Prostate gland (tissue), 2 donors: ENCODE results near the gene ARHGAP6. TPM values are rescaled to one million over a fixed set of nuclear protein-coding genes. Genes with fewer than 3 reads are reported as not detected.

Experiments
- DNase-seq: peaks from one replicate; pipeline ENCODE4 v3.0.0-alpha.2; 2019; ENCODE audit warnings: low spot score
- H3K27ac ChIP-seq, 2 donors: fragments of 200-600 bp; sonication (generic); 2 replicates each; pipeline ENCODE4 v1.5.1; 2017 to 2019
- H3K27me3 ChIP-seq: fragments of 200-600 bp; sonication (generic); replicated peaks from 2 replicates; pipeline ENCODE4 v1.5.1; 2019; ENCODE audit not compliant: insufficient read depth
- H3K36me3 ChIP-seq, 2 donors: fragments of 200-600 bp; sonication (generic); 1 replicate in 1 of 2; 2 replicates in 1 of 2; pipeline versions ENCODE4 v1.5.1 to v1.8.1; 2017 to 2019
- H3K4me1 ChIP-seq: fragments of 200-600 bp; sonication (generic); replicated peaks from 2 replicates; pipeline ENCODE4 v1.5.1; 2019
- H3K4me3 ChIP-seq, 2 donors: fragments of 200-600 bp; sonication (generic); 2 replicates each; pipeline ENCODE4 v1.5.1; 2017 to 2019
- H3K9me3 ChIP-seq: fragments of 200-600 bp; sonication (generic); 2 replicates; pipeline ENCODE4 v1.5.1; 2017
- POLR2A ChIP-seq: fragments of 450-650 bp; IDR thresholded peaks from one replicate; pipeline ENCODE4 v1.6.1; 2016; ENCODE audit warnings: antibody characterized with exemption, mild to moderate bottlenecking
- POLR2AphosphoS5 ChIP-seq: sonication (generic); formaldehyde crosslinking; IDR thresholded peaks from one replicate; pipeline ENCODE4 v1.6.1; 2017; ENCODE audit warnings: antibody characterized with exemption
- WGBS: methylation state at CpG from one replicate; pipeline ENCODE4 v1.1.5; 2018; 5-methylcytosine and 5-hydroxymethylcytosine counted together
- intact Hi-C: fragments of 100-400 bp; cut with DNase I; formaldehyde crosslinking; loops from one replicate; pipeline ENCODE4 v1.14.2; 2022
- total RNA-seq, 2 donors: library from RNA; depleted of rRNA; stranded (reverse); fragments of >200 nt; gene quantifications; one replicate each; pipeline ENCODE4 v1.1.0, GENCODE V29; 2016
- TF ChIP-seq, protein P1 (sequence below), 4 experiments: fragments of 200-600 bp in 2 of 4; fragments of 450-650 bp in 2 of 4; sonication (generic) in 2 of 4; IDR thresholded peaks; 1 replicate in 3 of 4; 2 replicates in 1 of 4; pipeline ENCODE4 v1.5.1; 2016 to 2019; ENCODE audit warnings: antibody characterized with exemption in 4 of 4, mild to moderate bottlenecking in 2 of 4, moderate library complexity in 2 of 4

Gene ARHGAP6
- total RNA-seq, 2 donors from 2014 or later = 72.6 to 73.7 TPM

DNA sequence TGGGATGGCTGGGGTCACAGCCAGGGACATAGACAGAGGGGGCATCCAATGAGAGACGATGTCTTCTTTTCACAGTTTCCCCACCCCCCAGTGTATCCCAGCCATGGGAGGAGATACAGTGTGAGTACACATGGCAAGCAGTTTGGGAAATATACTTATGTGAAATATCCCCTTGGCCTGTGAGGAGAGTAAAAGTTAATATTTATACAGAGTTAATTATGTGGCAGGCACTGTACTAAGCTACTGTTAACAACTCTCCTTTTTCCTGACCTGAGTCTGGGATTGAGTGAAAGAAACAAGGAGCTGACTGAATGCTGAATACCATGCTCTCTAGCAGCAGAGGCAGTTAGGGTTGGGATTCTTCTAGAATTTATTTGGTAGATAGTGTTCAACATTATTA, 519.3 kb downstream of the ARHGAP6 start:
- DNase-seq = no peak
- TF ChIP-seq, protein P1, sequence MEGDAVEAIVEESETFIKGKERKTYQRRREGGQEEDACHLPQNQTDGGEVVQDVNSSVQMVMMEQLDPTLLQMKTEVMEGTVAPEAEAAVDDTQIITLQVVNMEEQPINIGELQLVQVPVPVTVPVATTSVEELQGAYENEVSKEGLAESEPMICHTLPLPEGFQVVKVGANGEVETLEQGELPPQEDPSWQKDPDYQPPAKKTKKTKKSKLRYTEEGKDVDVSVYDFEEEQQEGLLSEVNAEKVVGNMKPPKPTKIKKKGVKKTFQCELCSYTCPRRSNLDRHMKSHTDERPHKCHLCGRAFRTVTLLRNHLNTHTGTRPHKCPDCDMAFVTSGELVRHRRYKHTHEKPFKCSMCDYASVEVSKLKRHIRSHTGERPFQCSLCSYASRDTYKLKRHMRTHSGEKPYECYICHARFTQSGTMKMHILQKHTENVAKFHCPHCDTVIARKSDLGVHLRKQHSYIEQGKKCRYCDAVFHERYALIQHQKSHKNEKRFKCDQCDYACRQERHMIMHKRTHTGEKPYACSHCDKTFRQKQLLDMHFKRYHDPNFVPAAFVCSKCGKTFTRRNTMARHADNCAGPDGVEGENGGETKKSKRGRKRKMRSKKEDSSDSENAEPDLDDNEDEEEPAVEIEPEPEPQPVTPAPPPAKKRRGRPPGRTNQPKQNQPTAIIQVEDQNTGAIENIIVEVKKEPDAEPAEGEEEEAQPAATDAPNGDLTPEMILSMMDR (IDR thresholded peaks at IDR 0.05) = no peak
- TF ChIP-seq POLR2A (no peak), POLR2AphosphoS5 (no peak)
- H3K9me3 ChIP-seq = no peaks in the 10 kb centered on the region
- WGBS = 90% methylated on average over 1 of the region's 1 CpG
- intact Hi-C loops = loop anchor here (10.0 kb wide), 1 partner anchor 228 kb away; no protein-coding TSS in a partner anchor
- no peaks in the 10 kb centered on the region for H3K36me3 ChIP-seq
- H3K4me1 ChIP-seq = no peaks in the 10 kb centered on the region
- H3K27ac ChIP-seq = no peak overlapping the region
- H3K27me3 ChIP-seq = no peaks in the 10 kb centered on the region
- no peak overlapping the region for H3K4me3 ChIP-seq

DNA sequence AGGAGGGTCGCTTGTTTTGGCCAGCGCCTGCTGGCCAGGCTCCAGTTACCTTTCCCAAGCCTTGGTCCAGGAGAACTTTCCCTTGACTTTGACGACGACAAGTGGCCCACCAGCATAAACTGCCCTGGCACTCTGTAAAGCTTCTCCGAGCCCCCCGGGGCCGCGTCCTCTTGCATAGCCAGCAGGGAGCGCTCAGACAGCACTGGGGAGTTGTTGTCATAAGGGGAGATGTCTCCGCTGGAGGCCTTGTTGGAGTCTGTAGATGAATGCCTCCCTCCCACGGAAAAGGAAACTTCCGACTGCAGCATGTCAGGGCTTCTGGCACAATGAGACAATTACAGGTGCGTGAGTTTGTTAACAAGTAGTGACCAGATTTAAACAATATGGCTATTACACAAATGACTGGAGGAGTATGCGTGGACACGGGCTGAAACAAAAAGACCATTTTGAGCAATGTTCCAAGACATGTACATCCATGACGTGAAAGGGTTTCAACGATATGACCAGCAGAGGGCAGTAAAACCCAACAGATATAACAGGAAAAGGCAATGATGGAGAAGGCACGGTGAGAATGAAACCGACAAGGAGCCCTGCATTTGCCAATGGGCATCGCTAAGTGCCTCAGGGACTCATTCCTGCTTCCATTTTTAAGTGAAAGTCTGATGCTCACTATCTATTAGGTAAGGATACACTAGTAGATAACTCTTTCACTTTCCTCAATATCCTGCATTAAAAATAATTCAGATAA, 521.6 kb downstream of the ARHGAP6 start:
- H3K4me1 ChIP-seq = no peaks in the 10 kb centered on the region
- intact Hi-C loops = loop anchor here (2.0 to 10.0 kb wide), 3 partner anchors 231 to 618 kb away; no protein-coding TSS in a partner anchor
- no peaks in the 10 kb centered on the region for H3K27me3 ChIP-seq
- TF ChIP-seq POLR2AphosphoS5 (peak; percentile 57), POLR2A (no peak)
- TF ChIP-seq, protein P1 (IDR thresholded peaks at IDR 0.05) = peak in 3 of 4 experiments; percentile 57 to 69 (median 63)
- no peak overlapping the region for H3K4me3 ChIP-seq
- H3K9me3 ChIP-seq = no peaks in the 10 kb centered on the region
- no peaks in the 10 kb centered on the region for H3K36me3 ChIP-seq
- no peak overlapping the region for H3K27ac ChIP-seq
- peak; percentile 68 for DNase-seq
- 27% methylated on average over 14 of the region's 20 CpGs for WGBS

DNA sequence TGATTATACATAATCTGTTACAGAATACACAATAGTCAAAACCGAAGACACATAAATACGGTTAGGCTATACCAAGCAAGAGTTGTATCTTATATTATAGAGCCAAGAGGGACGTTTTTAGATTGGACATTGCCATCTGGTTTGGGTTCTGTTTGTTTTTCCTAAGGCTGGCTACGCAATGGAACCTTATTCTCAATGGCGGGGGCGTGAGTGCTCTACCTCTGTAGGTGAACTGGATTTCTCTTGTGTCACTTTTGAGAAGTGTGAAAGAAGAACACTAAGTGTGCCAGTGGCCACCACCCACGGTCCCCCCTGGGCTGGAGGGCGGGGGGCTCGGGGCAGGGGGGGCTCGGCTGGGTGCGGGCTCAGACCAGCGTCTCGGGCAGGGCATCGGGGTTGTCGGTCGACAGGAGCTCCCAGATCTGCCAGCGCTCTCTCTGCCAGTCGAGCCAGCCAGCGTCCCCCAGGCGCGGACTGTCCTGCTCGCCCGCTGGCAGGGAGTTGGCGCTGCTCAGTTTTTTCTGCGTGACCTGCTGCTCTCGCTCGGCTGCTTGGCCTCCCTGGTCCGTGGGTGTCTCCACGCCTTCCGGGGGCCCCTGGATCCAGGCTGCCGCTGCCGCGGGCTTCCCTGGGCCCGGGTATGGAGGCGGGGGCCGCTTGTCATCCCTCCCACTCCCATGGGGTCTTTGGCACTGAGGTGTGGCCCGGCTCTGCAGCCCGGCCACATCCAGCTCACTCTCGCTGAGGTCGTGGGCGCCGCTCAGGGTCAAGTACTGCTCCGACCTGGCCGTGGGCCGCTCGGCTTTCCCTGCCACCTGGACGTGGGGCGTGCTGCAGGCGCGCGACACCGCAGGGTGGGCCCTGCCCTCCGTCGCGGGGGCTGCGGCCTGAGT, 527.0 kb downstream of the ARHGAP6 start:
- Histone ChIP-seq H3K4me3 (no peak overlapping the region), H3K36me3 (no peaks in the 10 kb centered on the region), H3K9me3 (no peaks in the 10 kb centered on the region), H3K27me3 (no peaks in the 10 kb centered on the region), H3K4me1 (no peaks in the 10 kb centered on the region), H3K27ac (no peak overlapping the region)
- WGBS = 89% methylated on average over 18 of the region's 56 CpGs
- DNase-seq = no peak
- TF ChIP-seq, protein P1 (IDR thresholded peaks at IDR 0.05) = no peak
- TF ChIP-seq POLR2AphosphoS5 (no peak), POLR2A (no peak)
- intact Hi-C loops = no loop called here

DNA sequence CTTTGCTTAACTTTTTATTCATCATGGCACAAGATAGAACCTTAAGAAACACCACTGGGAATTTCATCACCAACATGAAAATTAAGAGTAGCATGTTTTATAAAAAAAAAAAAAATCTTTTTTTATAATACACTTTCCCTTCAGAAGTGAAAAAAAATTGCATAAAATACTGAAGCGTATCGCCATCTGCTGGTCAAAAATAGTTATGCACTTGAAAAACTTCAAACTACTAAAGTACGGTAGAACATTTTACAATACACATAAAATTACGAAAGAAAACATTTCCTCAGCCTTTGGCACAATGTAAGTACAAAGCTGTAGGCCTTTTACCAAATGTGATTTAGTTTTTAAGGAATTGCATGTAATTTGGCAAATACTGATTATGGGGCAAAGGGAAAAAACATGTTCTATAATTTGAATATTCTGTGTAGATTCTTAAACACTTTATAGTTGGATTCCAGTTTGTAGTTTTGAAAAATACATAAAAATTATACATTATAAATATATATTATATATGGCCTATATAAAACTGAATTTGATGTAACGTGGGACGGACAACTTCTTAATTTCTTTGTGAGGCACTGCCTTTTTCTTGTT, 528.1 kb downstream of the ARHGAP6 start:
- intact Hi-C loops = loop anchor here (2.0 kb wide), 1 partner anchor 949 kb away; no protein-coding TSS in a partner anchor
- 28% methylated on average over 6 of the region's 6 CpGs for WGBS
- DNase-seq = peak; percentile 11
- no peaks in the 10 kb centered on the region for H3K36me3 ChIP-seq
- TF ChIP-seq, protein P1 (IDR thresholded peaks at IDR 0.05) = peak; percentile 37 to 71 (median 62)
- no peak for TF ChIP-seq POLR2A
- H3K4me3 ChIP-seq = no peak overlapping the region
- no peak overlapping the region for H3K27ac ChIP-seq
- no peaks in the 10 kb centered on the region for H3K4me1 ChIP-seq
- H3K9me3 ChIP-seq = no peaks in the 10 kb centered on the region
- H3K27me3 ChIP-seq = no peaks in the 10 kb centered on the region
